GM23338 (cell line): Measurements from ENCODE around the gene EVC. TPM values are rescaled to one million over a fixed set of nuclear protein-coding genes. Genes with fewer than 3 reads are reported as not detected.

Experiments
- ATAC-seq: fragments of 200-7000 bp; cut with Tn5 transposase; 3 replicates; pipeline ENCODE4 v1.9.1; 2020
- DNase-seq: peaks from one replicate; pipeline ENCODE4 v3.0.0-alpha.2; 2015; ENCODE audit warnings: low spot score
- H2AFZ ChIP-seq: fragments of 200-600 bp; sonication (generic); 2 replicates; pipeline ENCODE4 v1.8.0; 2016; ENCODE audit warnings: antibody characterized with exemption, mild to moderate bottlenecking, moderate library complexity
- H3F3A ChIP-seq: fragments of 200-600 bp; sonication (generic); replicated peaks from 2 replicates; pipeline ENCODE4 v1.8.0; 2017; ENCODE audit warnings: antibody characterized with exemption, mixed run types, low read depth
- H3K27ac ChIP-seq: fragments of 200-600 bp; sonication (generic); 2 replicates; pipeline ENCODE4 v1.6.1; 2016; ENCODE audit warnings: low read depth
- H3K27me3 ChIP-seq: fragments of 200-600 bp; sonication (generic); 2 replicates; pipeline ENCODE4 v1.8.0; 2016; ENCODE audit warnings: mild to moderate bottlenecking, mixed run types, moderate library complexity; ENCODE audit not compliant: insufficient read depth
- H3K36me3 ChIP-seq: fragments of 200-600 bp; sonication (generic); 2 replicates; pipeline ENCODE4 v1.8.0; 2016; ENCODE audit warnings: mild to moderate bottlenecking; ENCODE audit not compliant: insufficient read depth
- H3K4me1 ChIP-seq: fragments of 200-600 bp; sonication (generic); 2 replicates; pipeline ENCODE4 v1.8.0; 2016; ENCODE audit warnings: mild to moderate bottlenecking, moderate library complexity; ENCODE audit not compliant: insufficient read depth
- H3K4me2 ChIP-seq: fragments of 200-600 bp; sonication (generic); 2 replicates; pipeline ENCODE4 v1.7.1; 2017; ENCODE audit warnings: mixed run types
- H3K4me3 ChIP-seq: fragments of 200-600 bp; sonication (generic); 2 replicates; pipeline ENCODE4 v1.6.1; 2016; ENCODE audit warnings: mixed run types
- H3K79me2 ChIP-seq: fragments of 200-600 bp; sonication (generic); replicated peaks from 2 replicates; pipeline ENCODE4 v1.8.0; 2017; ENCODE audit warnings: mild to moderate bottlenecking; ENCODE audit not compliant: insufficient read depth
- H3K9me2 ChIP-seq: fragments of 200-600 bp; sonication (generic); 2 replicates; pipeline ENCODE4 v1.8.0; 2017; ENCODE audit not compliant: insufficient read depth
- H4K20me1 ChIP-seq: fragments of 200-600 bp; sonication (generic); replicated peaks from 2 replicates; pipeline ENCODE4 v1.8.0; 2017; ENCODE audit warnings: mild to moderate bottlenecking; ENCODE audit not compliant: insufficient read depth
- H3K27ac Mint-ChIP-seq: 2 replicates; pipeline ENCODE4 v1.8.0; 2020; ENCODE audit warnings: inconsistent platforms, mild to moderate bottlenecking, moderate library complexity, mixed read lengths
- H3K27me3 Mint-ChIP-seq: 3 replicates; pipeline ENCODE4 v1.8.0; 2022; ENCODE audit warnings: low read depth, mild to moderate bottlenecking, moderate library complexity, mixed read lengths, inconsistent platforms; ENCODE audit not compliant: insufficient read depth, poor library complexity
- H3K36me3 Mint-ChIP-seq: 3 replicates; pipeline ENCODE4 v1.8.0; 2021; ENCODE audit warnings: low read depth, mild to moderate bottlenecking, inconsistent platforms, moderate library complexity, mixed read lengths
- H3K4me1 Mint-ChIP-seq: 3 replicates; pipeline ENCODE4 v1.8.0; 2020; ENCODE audit warnings: mild to moderate bottlenecking, inconsistent platforms, mixed read lengths
- H3K4me3 Mint-ChIP-seq: 3 replicates; pipeline ENCODE4 v1.8.0; 2021; ENCODE audit warnings: moderate library complexity, mild to moderate bottlenecking, inconsistent platforms, mixed read lengths
- H3K9me3 Mint-ChIP-seq: 3 replicates; pipeline ENCODE4 v1.8.0; 2020; ENCODE audit warnings: moderate library complexity, mild to moderate bottlenecking, inconsistent platforms, mixed read lengths
- EZH2 ChIP-seq: fragments of 200-600 bp; sonication (generic); IDR thresholded peaks from one replicate; pipeline ENCODE4 v1.8.0; 2017; ENCODE audit warnings: antibody characterized with exemption, mild to moderate bottlenecking, low read depth; ENCODE audit not compliant: unreplicated experiment
- EZH2phosphoT487 ChIP-seq: fragments of 200-600 bp; sonication (generic); IDR thresholded peaks from one replicate; pipeline ENCODE4 v1.8.1; 2018; ENCODE audit warnings: antibody characterized with exemption; ENCODE audit not compliant: unreplicated experiment
- NANOG ChIP-seq: IDR thresholded peaks from 2 replicates; pipeline ENCODE4 v1.6.1; 2016; ENCODE audit warnings: antibody characterized with exemption, borderline replicate concordance
- POLR2AphosphoS5 ChIP-seq: IDR thresholded peaks from 2 replicates; pipeline ENCODE4 v1.6.1; 2016; ENCODE audit warnings: antibody characterized with exemption, low read depth
- REST ChIP-seq: IDR thresholded peaks from one replicate; pipeline ENCODE4 v1.6.1; 2018; ENCODE audit warnings: antibody characterized with exemption; ENCODE audit not compliant: unreplicated experiment
- STAT1 ChIP-seq: IDR thresholded peaks from one replicate; pipeline ENCODE4 v1.6.1; 2016; ENCODE audit warnings: antibody characterized with exemption; ENCODE audit not compliant: unreplicated experiment
- ZNF114 ChIP-seq: fragments of 250-450 bp; sonication (Bioruptor Pico); IDR thresholded peaks from 2 replicates; pipeline ENCODE4 v1.5.0; 2020; ENCODE audit warnings: mild to moderate bottlenecking, moderate library complexity
- ZNF462 ChIP-seq: fragments of 250-450 bp; sonication (Bioruptor Pico); IDR thresholded peaks from 2 replicates; pipeline ENCODE4 v1.5.0; 2020; ENCODE audit warnings: mild to moderate bottlenecking, moderate library complexity
- long read RNA-seq: library from polyadenylated mRNA; unstranded; transcript quantifications from one replicate; pipeline ENCODE4 v2.0.0, GENCODE V29; 2020; ENCODE audit not compliant: unreplicated experiment
- polyA plus RNA-seq: library from polyadenylated mRNA; unstranded; fragments of >200 nt; fragmentation: Nextera tagmentation; extraction: Ambion mirVana; gene quantifications from 2 replicates; pipeline ENCODE4 v1.2.1, GENCODE V29; 2016
- total RNA-seq: library from RNA; depleted of rRNA; stranded (reverse); fragments of >200 nt; shearing (Covaris generic); gene quantifications from 2 replicates; pipeline ENCODE4 v1.2.3, GENCODE V29; 2014; rRNA removed
- TF ChIP-seq, protein P1 (sequence below): IDR thresholded peaks from 2 replicates; pipeline ENCODE4 v1.6.1; 2016; ENCODE audit warnings: antibody characterized with exemption

The EVC gene
- total RNA-seq (12.8 and 31.0 TPM in 2 replicates), polyA plus RNA-seq (1.7 and 2.2 TPM in 2 replicates)
- long read RNA-seq, partial matches to known transcripts = 0 of 2 reads
- long read RNA-seq, other reads (novel, unspliced or antisense) = 2 of 2 reads

- Mint-ChIP-seq H3K27ac (no peak within 1 kb of the TSS), H3K27me3 (peaks cover 34% of the 10 kb centered on the region), H3K4me3 (peak within 1 kb of the TSS; percentile 78), H3K9me3 (peaks cover 8% of the 10 kb centered on the region), H3K4me1 (peaks cover 25% of the 10 kb centered on the region), H3K36me3 (peaks cover 17% of the 10 kb centered on the region)
- Histone ChIP-seq H3K4me1 (peaks cover 8% of the 10 kb centered on the region; the same call in 1 of the 2 replicates), H3K27me3 (peaks cover 30% of the 10 kb centered on the region), H3K4me2 (peak within 1 kb of the TSS; percentile 93), H3K9me2 (no peaks in the 10 kb centered on the region), H4K20me1 (no peaks in the 10 kb centered on the region; the same call in 1 of the 2 replicates), H3K27ac (no peak within 1 kb of the TSS), H2AFZ (peak within 1 kb of the TSS; percentile 100), H3K4me3 (peak within 1 kb of the TSS; percentile 77), H3K79me2 (peaks cover 5% of the 10 kb centered on the region; the same call in 1 of the 2 replicates), H3F3A (no peaks in the 10 kb centered on the region), H3K36me3 (no peaks in the 10 kb centered on the region)
- TF ChIP-seq EZH2phosphoT487 (no peak), STAT1 (no peak), NANOG (no peak), ZNF114 (CRISPR knock-in tag) (no peak), REST (no peak)
- DNase-seq (peak; percentile 71), ATAC-seq (peak; percentile 68)
These were observed at the start of gene EVC for GRCh38 chr4:5710961-5711478. Gene EVC, plus strand, starts transcription at chr4:5711201. Its CDS starts 180 bp downstream, at chr4:5711381.

GRCh38 chr4:5661237-5661636 is 49.8 kb upstream of the EVC start:
- no peaks in the 10 kb centered on the region for H3K4me1 ChIP-seq
- H3F3A ChIP-seq = no peaks in the 10 kb centered on the region
- TF ChIP-seq ZNF462 (no peak), EZH2phosphoT487 (no peak), EZH2 (no peak), ZNF114 (CRISPR knock-in tag) (no peak), POLR2AphosphoS5 (no peak)
- TF ChIP-seq, protein P1, sequence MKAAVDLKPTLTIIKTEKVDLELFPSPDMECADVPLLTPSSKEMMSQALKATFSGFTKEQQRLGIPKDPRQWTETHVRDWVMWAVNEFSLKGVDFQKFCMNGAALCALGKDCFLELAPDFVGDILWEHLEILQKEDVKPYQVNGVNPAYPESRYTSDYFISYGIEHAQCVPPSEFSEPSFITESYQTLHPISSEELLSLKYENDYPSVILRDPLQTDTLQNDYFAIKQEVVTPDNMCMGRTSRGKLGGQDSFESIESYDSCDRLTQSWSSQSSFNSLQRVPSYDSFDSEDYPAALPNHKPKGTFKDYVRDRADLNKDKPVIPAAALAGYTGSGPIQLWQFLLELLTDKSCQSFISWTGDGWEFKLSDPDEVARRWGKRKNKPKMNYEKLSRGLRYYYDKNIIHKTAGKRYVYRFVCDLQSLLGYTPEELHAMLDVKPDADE = no peak
- Mint-ChIP-seq H3K27me3 (peaks cover 2% of the 10 kb centered on the region), H3K9me3 (no peaks in the 10 kb centered on the region; the same call in 2 of the 3 replicates), H3K4me1 (no peaks in the 10 kb centered on the region), H3K27ac (no peak overlapping the region), H3K36me3 (peaks cover 25% of the 10 kb centered on the region), H3K4me3 (no peak overlapping the region)
- DNase-seq (no peak), ATAC-seq (no peak)
- H3K79me2 ChIP-seq = no peaks in the 10 kb centered on the region
- 0 out of 2 replicates have a peak, but pooled peaks cover 6% of the 10 kb centered on the region for H3K36me3 ChIP-seq
- H3K27ac ChIP-seq = no peak overlapping the region
- no peaks in the 10 kb centered on the region for H3K9me2 ChIP-seq
- no peaks in the 10 kb centered on the region for H3K27me3 ChIP-seq
- no peak overlapping the region for H3K4me3 ChIP-seq
- no peaks in the 10 kb centered on the region; the same call in 1 of the 2 replicates for H4K20me1 ChIP-seq
- no peak overlapping the region for H3K4me2 ChIP-seq
- no peak overlapping the region for H2AFZ ChIP-seq
